Measurements from ENCODE around the gene FAAP100. TPM values are rescaled to one million over a fixed set of nuclear protein-coding genes. Genes with fewer than 3 reads are reported as not detected.

The FAAP100 gene
- polyA plus RNA-seq, 1 donor, result 19.8 TPM

- no peak for DNase-seq (ENCODE audit: low read depth)
These were observed 40.2 kb downstream of the FAAP100 start for GRCh38 chr17:81511804-81512561.

- DNase-seq (ENCODE audit: low read depth), result no peak
These were observed 40.7 kb downstream of the FAAP100 start for GRCh38 chr17:81511554-81511803.

- DNase-seq (ENCODE audit: low read depth), result no peak
These were observed 41.2 kb downstream of the FAAP100 start for GRCh38 chr17:81510785-81511553.

GRCh38 chr17:81509972-81510784, 42.0 kb downstream of the FAAP100 start:
- DNase-seq (ENCODE audit: low read depth), result no peak

GRCh38 chr17:81509207-81509971, 42.8 kb downstream of the FAAP100 start:
- DNase-seq (ENCODE audit: low read depth), result no peak

- no peak for DNase-seq (ENCODE audit: low read depth)
These were observed 43.4 kb downstream of the FAAP100 start for GRCh38 chr17:81508639-81509206.

GRCh38 chr17:81503619-81504018, 48.5 kb downstream of the FAAP100 start:
- no peak for DNase-seq (ENCODE audit: low read depth)

- DNase-seq (ENCODE audit: low read depth), result no peak
These were observed 49.6 kb downstream of the FAAP100 start for GRCh38 chr17:81502471-81503017.

GRCh38 chr17:81500047-81500446, 52.1 kb downstream of the FAAP100 start:
- DNase-seq (ENCODE audit: low read depth), result no peak

GRCh38 chr17:81499601-81499970, 52.6 kb downstream of the FAAP100 start:
- no peak for DNase-seq (ENCODE audit: low read depth)

- no peak for DNase-seq (ENCODE audit: low read depth)
These were observed 53.1 kb downstream of the FAAP100 start for GRCh38 chr17:81498953-81499600.

- DNase-seq (ENCODE audit: low read depth), result no peak
These were observed 57.4 kb downstream of the FAAP100 start for GRCh38 chr17:81494626-81495377.

- no peak for DNase-seq (ENCODE audit: low read depth)
These were observed 58.7 kb downstream of the FAAP100 start for GRCh38 chr17:81493198-81494038.

GRCh38 chr17:81492706-81493105, 59.4 kb downstream of the FAAP100 start:
- no peak for DNase-seq (ENCODE audit: low read depth)

- no peak for DNase-seq (ENCODE audit: low read depth)
These were observed 60.0 kb downstream of the FAAP100 start for GRCh38 chr17:81492202-81492601.

GRCh38 chr17:81491761-81492160, 60.4 kb downstream of the FAAP100 start:
- no peak for DNase-seq (ENCODE audit: low read depth)

- DNase-seq (ENCODE audit: low read depth), result no peak
These were observed 61.0 kb downstream of the FAAP100 start for GRCh38 chr17:81491181-81491581.

GRCh38 chr17:81489998-81490992, 61.9 kb downstream of the FAAP100 start:
- DNase-seq (ENCODE audit: low read depth), result no peak
